ENCODE results near the gene ERI2.
"Not testable (repeated sequence)": the region's sequence is repeated elsewhere in the genome, so short reads cannot be mapped to it uniquely, and the experiment has no call there.

Gene ERI2

DNA sequence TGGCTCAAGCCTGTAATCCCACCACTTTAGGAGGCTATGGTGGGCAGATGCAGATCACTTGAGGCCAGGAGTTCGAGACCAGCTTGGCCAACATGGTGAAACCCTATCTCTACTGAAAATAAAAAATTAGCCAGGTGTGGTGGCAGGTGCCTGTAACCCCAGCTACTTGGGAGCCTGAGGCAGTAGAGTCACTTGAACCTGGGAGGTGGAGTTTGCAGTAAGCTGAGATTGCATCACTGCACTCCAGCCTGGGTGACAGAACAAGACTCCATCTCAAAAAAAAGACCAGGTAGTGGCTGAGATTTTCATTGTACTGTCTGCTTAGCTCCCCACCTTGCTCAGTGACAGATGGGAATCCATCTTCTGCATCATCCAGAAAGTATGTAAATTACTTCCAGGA is 41.8 kb downstream of the ERI2 start:
- DNase-seq = not testable (repeated sequence)

DNA sequence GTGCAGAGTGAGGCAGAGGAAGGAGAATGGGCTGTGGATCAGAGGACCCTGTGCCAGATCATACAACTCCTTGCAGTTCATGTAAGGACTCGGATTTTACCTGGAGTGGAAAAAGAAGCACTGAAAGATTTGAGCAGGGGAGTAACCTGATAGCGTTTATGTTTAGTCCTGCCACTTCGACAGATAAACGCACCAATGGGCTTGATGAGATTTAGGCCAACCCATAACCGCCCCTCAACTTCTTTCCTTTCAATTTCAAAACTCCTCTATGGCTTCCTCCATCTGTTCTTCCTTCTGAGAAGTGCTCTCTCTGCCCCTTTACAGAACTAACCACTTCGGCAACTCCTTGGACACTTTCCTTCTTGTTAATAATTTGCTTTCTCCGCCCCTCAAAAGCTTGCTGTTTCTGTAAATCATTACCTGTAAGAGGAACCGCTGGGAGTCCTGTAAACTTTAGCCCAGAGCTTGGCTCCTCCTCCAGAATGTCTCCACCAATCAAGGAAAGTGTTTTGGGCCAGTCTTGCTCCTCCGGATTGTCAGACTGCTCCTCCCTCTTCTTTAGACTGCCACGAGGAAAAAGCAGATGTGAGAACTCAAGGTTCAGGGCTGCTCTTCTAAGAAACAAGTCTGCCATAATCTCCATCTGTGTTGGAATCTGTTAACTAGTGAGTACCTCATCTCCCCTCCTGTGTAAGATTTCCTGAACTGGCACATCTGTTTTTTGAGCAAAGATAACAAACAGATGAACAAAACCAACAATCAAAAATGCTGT is 42.6 kb downstream of the ERI2 start, which contains the start of gene ACSM3:
TSS of gene ACSM3 (plus strand) at position 554 of the 772 bp plus-strand sequence. CDS start 6,021 bp downstream, outside the sequence.
- peak; percentile 57 for DNase-seq

- DNase-seq = no peak
Measured at GRCh38 chr16:20762404-20763123, 43.7 kb downstream of the ERI2 start.

- DNase-seq = no peak
Measured at GRCh38 chr16:20761175-20761574, 45.1 kb downstream of the ERI2 start.

DNA sequence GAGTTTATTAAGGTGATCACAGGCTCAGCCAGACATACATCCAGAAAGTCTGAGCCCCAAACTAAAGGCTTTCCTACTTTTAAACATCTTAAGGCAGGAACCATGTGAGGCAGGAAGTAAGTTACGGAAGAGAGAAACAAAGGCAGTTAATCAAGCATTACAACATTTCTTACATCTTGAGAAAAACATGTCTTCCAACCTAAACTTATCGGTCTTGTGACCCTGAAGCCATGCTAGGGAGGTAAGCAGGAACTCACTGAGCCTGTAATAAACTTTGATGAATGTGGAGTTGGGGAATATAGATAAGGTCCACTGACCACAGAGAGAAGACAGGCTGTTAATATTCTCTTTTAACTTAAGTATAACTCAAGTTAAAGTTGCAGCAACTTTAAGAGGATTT is 45.9 kb downstream of the ERI2 start:
- DNase-seq = no peak

DNA sequence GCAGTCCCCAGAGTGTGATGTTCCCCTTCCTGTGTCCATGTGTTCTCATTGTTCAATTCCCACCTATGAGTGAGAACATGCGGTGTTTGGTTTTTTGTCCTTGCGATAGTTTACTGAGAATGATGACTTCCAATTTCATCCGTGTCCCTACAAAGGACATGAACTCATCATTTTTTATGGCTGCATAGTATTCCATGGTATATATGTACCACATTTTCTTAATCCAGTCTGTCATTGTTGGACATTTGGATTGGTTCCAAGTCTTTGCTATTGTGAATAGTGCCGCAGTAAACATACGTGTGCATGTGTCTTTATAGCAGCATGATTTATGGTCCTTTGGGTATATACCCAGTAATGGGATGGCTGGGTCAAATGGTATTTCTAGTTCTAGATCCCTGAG is 50.5 kb downstream of the ERI2 start:
- DNase-seq = not testable (repeated sequence)

GRCh38 chr16:20755238-20755637 is 51.0 kb downstream of the ERI2 start:
- DNase-seq = no peak

DNA sequence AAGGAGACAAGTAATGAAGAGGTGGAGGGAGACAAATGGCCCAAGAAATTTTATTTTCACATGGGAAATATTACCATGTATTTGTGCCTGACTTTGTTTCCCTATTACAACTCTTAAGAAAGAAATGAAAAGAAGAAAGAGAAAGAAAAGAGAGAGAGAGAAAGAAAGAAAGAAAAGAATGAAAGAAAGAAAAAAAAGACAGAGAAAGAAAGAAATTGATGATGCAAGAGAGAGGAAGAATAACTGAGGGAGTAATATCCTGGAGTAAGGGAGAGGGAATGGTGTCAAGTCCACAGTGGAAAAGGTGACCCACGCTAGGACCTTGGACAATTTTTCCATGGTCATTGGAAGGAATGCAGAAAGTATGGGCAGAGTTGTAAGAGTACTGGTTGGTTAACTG is 52.5 kb downstream of the ERI2 start:
- no peak for DNase-seq

GRCh38 chr16:20750558-20750957 is 55.7 kb downstream of the ERI2 start:
- no peak for DNase-seq

- DNase-seq = no peak
Measured at GRCh38 chr16:20749474-20749873, 56.8 kb downstream of the ERI2 start.

DNA sequence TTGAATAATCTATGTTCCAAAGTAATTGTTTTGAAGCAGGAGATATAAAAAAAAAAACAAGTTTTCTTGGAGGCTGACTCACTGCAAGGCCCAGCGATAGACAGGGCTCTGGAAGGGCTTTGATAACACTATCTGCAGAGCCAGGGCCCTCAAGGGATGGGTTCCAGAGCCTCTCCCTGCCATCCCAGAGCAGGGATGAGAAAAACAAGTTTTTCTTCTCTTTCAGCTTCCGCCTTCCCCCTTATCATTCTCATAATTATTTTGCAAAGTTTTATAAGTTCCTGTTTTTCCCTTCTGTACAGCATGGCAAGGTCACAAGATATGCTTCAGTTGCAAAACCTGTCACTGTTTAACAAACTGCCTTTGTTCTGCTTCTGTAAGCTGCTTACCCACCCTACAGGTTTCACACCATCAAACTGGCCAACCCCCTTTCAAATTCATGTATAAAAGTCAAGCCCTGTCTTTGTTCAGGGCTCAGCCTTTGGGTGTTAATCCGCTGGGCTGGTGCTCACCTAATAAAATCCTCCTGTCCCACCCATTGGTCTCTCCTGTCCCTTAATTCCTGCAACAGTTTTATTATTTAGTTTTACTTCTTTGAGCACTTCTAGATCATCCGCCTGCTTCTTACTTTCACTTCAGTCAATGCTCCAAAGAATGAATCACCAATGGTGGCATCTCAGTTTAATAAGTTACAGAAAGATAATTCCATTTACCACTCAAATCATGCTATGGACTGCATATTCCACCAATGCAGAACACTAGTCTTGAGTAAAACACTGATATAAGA is 59.0 kb downstream of the ERI2 start:
- DNase-seq = no peak

GRCh38 chr16:20746461-20746860 is 59.8 kb downstream of the ERI2 start:
- no peak for DNase-seq

Measured in activated gamma-delta T cell treated with Interleukin-2 at 50 U/mL for 16 hours (primary cell).